T-helper 2 cell treated with Interferon-gamma antibody and Interleukin-4, amounts not matched to agents 5 μg/mL and 100 μg/mL, for 36 hours (primary cell): ENCODE measurements around the gene ALK.

Source experiments
- DNase-seq: peaks from one replicate; pipeline ENCODE4 v3.0.0; 2021; ENCODE audit warnings: low spot score
- H3K27ac Mint-ChIP-seq: one replicate; pipeline ENCODE4 v1.8.0; 2021; ENCODE audit warnings: mild to moderate bottlenecking, mixed read lengths
- H3K27me3 Mint-ChIP-seq: one replicate; pipeline ENCODE4 v1.8.0; 2021; ENCODE audit warnings: low read depth, mixed read lengths
- H3K36me3 Mint-ChIP-seq: one replicate; pipeline ENCODE4 v1.8.0; 2021; ENCODE audit warnings: low read depth, mixed read lengths
- H3K4me1 Mint-ChIP-seq: one replicate; pipeline ENCODE4 v1.8.0; 2021; ENCODE audit warnings: low read depth, mixed read lengths
- H3K4me3 Mint-ChIP-seq: one replicate; pipeline ENCODE4 v1.8.0; 2022; ENCODE audit warnings: mild to moderate bottlenecking, moderate library complexity, mixed read lengths
- H3K9me3 Mint-ChIP-seq: one replicate; pipeline ENCODE4 v1.8.0; 2021; ENCODE audit warnings: mixed read lengths

Gene ALK

GRCh38 chr2:29705616-29706015 lies 215.8 kb downstream of the ALK start:
- Mint-ChIP-seq H3K36me3 (no peaks in the 10 kb centered on the region), H3K27ac (no peak overlapping the region)

GRCh38 chr2:29703336-29703735 lies 218.1 kb downstream of the ALK start:
- no peaks in the 10 kb centered on the region for H3K27me3 Mint-ChIP-seq
- H3K36me3 Mint-ChIP-seq: no peaks in the 10 kb centered on the region
- DNase-seq: no peak
- H3K4me1 Mint-ChIP-seq: no peaks in the 10 kb centered on the region
- no peak overlapping the region for H3K27ac Mint-ChIP-seq
- H3K4me3 Mint-ChIP-seq: no peak overlapping the region
- H3K9me3 Mint-ChIP-seq: no peaks in the 10 kb centered on the region

More at GRCh38 chr2:29705616-29706015, 215.8 kb downstream of the ALK start:
- no peak for DNase-seq
- H3K27me3 Mint-ChIP-seq: no peaks in the 10 kb centered on the region
- no peaks in the 10 kb centered on the region for H3K9me3 Mint-ChIP-seq
- no peak overlapping the region for H3K4me3 Mint-ChIP-seq
- no peaks in the 10 kb centered on the region for H3K4me1 Mint-ChIP-seq

GRCh38 chr2:29702276-29702675 lies 219.1 kb downstream of the ALK start:
- Mint-ChIP-seq H3K4me1 (no peaks in the 10 kb centered on the region), H3K36me3 (no peaks in the 10 kb centered on the region), H3K27me3 (no peaks in the 10 kb centered on the region), H3K4me3 (no peak overlapping the region), H3K9me3 (no peaks in the 10 kb centered on the region), H3K27ac (no peak overlapping the region)
- DNase-seq: no peak

GRCh38 chr2:29700560-29700959 lies 220.8 kb downstream of the ALK start:
- DNase-seq: no peak
- no peaks in the 10 kb centered on the region for H3K4me1 Mint-ChIP-seq
- no peaks in the 10 kb centered on the region for H3K27me3 Mint-ChIP-seq
- H3K27ac Mint-ChIP-seq: no peak overlapping the region
- no peaks in the 10 kb centered on the region for H3K36me3 Mint-ChIP-seq
- H3K9me3 Mint-ChIP-seq: no peaks in the 10 kb centered on the region
- H3K4me3 Mint-ChIP-seq: no peak overlapping the region

- Mint-ChIP-seq H3K27me3 (no peaks in the 10 kb centered on the region), H3K4me1 (no peaks in the 10 kb centered on the region), H3K27ac (no peak overlapping the region), H3K36me3 (no peaks in the 10 kb centered on the region), H3K9me3 (no peaks in the 10 kb centered on the region), H3K4me3 (no peak overlapping the region)
- no peak for DNase-seq
These were observed 222.3 kb downstream of the ALK start for GRCh38 chr2:29699045-29699444.

- Mint-ChIP-seq H3K36me3 (no peaks in the 10 kb centered on the region), H3K4me1 (no peaks in the 10 kb centered on the region), H3K9me3 (no peaks in the 10 kb centered on the region), H3K4me3 (no peak overlapping the region), H3K27me3 (no peaks in the 10 kb centered on the region), H3K27ac (no peak overlapping the region)
- DNase-seq: no peak
These were observed 223.2 kb downstream of the ALK start for GRCh38 chr2:29698216-29698615.

- Mint-ChIP-seq H3K4me3 (no peak overlapping the region), H3K36me3 (no peaks in the 10 kb centered on the region), H3K4me1 (no peaks in the 10 kb centered on the region), H3K9me3 (no peaks in the 10 kb centered on the region), H3K27ac (no peak overlapping the region), H3K27me3 (no peaks in the 10 kb centered on the region)
- no peak for DNase-seq
These were observed 223.7 kb downstream of the ALK start for GRCh38 chr2:29697715-29698114.

- no peak overlapping the region for H3K27ac Mint-ChIP-seq
- DNase-seq: no peak
- no peak overlapping the region for H3K4me3 Mint-ChIP-seq
- H3K27me3 Mint-ChIP-seq: no peaks in the 10 kb centered on the region
- H3K9me3 Mint-ChIP-seq: no peaks in the 10 kb centered on the region
- no peaks in the 10 kb centered on the region for H3K36me3 Mint-ChIP-seq
- H3K4me1 Mint-ChIP-seq: no peaks in the 10 kb centered on the region
These were observed 224.2 kb downstream of the ALK start for GRCh38 chr2:29697181-29697580.

GRCh38 chr2:29694741-29695140 lies 226.6 kb downstream of the ALK start:
- Mint-ChIP-seq H3K27ac (no peak overlapping the region), H3K27me3 (no peaks in the 10 kb centered on the region), H3K36me3 (no peaks in the 10 kb centered on the region), H3K4me3 (no peak overlapping the region), H3K9me3 (no peaks in the 10 kb centered on the region), H3K4me1 (no peaks in the 10 kb centered on the region)
- DNase-seq: no peak

- Mint-ChIP-seq H3K36me3 (no peaks in the 10 kb centered on the region), H3K27me3 (no peaks in the 10 kb centered on the region), H3K4me3 (no peak overlapping the region), H3K27ac (no peak overlapping the region), H3K9me3 (no peaks in the 10 kb centered on the region), H3K4me1 (no peaks in the 10 kb centered on the region)
- DNase-seq: no peak
These were observed 229.9 kb downstream of the ALK start for GRCh38 chr2:29691391-29691950.

- Mint-ChIP-seq H3K4me1 (no peaks in the 10 kb centered on the region), H3K27ac (no peak overlapping the region), H3K27me3 (no peaks in the 10 kb centered on the region), H3K9me3 (no peaks in the 10 kb centered on the region), H3K36me3 (no peaks in the 10 kb centered on the region), H3K4me3 (no peak overlapping the region)
- no peak for DNase-seq
These were observed 231.7 kb downstream of the ALK start for GRCh38 chr2:29689666-29690065.

GRCh38 chr2:29688429-29688828 lies 233.0 kb downstream of the ALK start:
- DNase-seq: no peak
- H3K36me3 Mint-ChIP-seq: no peaks in the 10 kb centered on the region
- H3K27ac Mint-ChIP-seq: no peak overlapping the region
- H3K9me3 Mint-ChIP-seq: no peaks in the 10 kb centered on the region
- H3K4me3 Mint-ChIP-seq: no peak overlapping the region
- no peaks in the 10 kb centered on the region for H3K27me3 Mint-ChIP-seq
- H3K4me1 Mint-ChIP-seq: no peaks in the 10 kb centered on the region

GRCh38 chr2:29687121-29687520 lies 234.3 kb downstream of the ALK start:
- Mint-ChIP-seq H3K27me3 (no peaks in the 10 kb centered on the region), H3K36me3 (no peaks in the 10 kb centered on the region), H3K27ac (no peak overlapping the region), H3K9me3 (no peaks in the 10 kb centered on the region), H3K4me1 (no peaks in the 10 kb centered on the region), H3K4me3 (no peak overlapping the region)
- DNase-seq: no peak

GRCh38 chr2:29676886-29677453 lies 244.4 kb downstream of the ALK start:
- H3K9me3 Mint-ChIP-seq: no peaks in the 10 kb centered on the region
- H3K27me3 Mint-ChIP-seq: peaks cover 3% of the 10 kb centered on the region
- H3K4me1 Mint-ChIP-seq: no peaks in the 10 kb centered on the region
- H3K36me3 Mint-ChIP-seq: no peaks in the 10 kb centered on the region
- H3K27ac Mint-ChIP-seq: no peak overlapping the region
- no peak for DNase-seq
- H3K4me3 Mint-ChIP-seq: no peak overlapping the region

GRCh38 chr2:29664578-29664977 lies 256.8 kb downstream of the ALK start:
- Mint-ChIP-seq H3K9me3 (no peaks in the 10 kb centered on the region), H3K4me1 (no peaks in the 10 kb centered on the region), H3K27me3 (peaks cover 4% of the 10 kb centered on the region), H3K27ac (no peak overlapping the region), H3K4me3 (no peak overlapping the region), H3K36me3 (no peaks in the 10 kb centered on the region)
- DNase-seq: no peak
